Neuronal stem cell (in vitro differentiated cells): ENCODE results near the gene PHGDH.

Experiments used
- DNase-seq: peaks from one replicate; pipeline ENCODE4 v3.0.0-alpha.2; 2013; ENCODE audit warnings: low spot score
- H2AFZ ChIP-seq: one replicate; pipeline ENCODE4 v1.6.1; 2013; ENCODE audit warnings: mild to moderate bottlenecking, low read length, inconsistent platforms
- H2AK5ac ChIP-seq: 2 replicates; pipeline ENCODE4 v1.6.1; 2013; ENCODE audit warnings: low read depth, mild to moderate bottlenecking, inconsistent platforms, low read length, moderate library complexity, mixed read lengths
- H2BK120ac ChIP-seq: 2 replicates; pipeline ENCODE4 v1.6.1; 2013; ENCODE audit warnings: low read depth, mild to moderate bottlenecking, inconsistent platforms, low read length, moderate library complexity, mixed read lengths
- H2BK12ac ChIP-seq: one replicate; pipeline ENCODE4 v1.6.1; 2013; ENCODE audit warnings: low read length, inconsistent platforms
- H2BK15ac ChIP-seq: 2 replicates; pipeline ENCODE4 v1.6.1; 2013; ENCODE audit warnings: mild to moderate bottlenecking, low read length, inconsistent platforms, mixed read lengths
- H2BK5ac ChIP-seq: one replicate; pipeline ENCODE4 v1.6.1; 2013; ENCODE audit warnings: inconsistent platforms, mild to moderate bottlenecking, low read length, moderate library complexity
- H3K14ac ChIP-seq: one replicate; pipeline ENCODE4 v1.6.1; 2013; ENCODE audit warnings: low read length, inconsistent platforms
- H3K18ac ChIP-seq: 2 replicates; pipeline ENCODE4 v1.6.1; 2013; ENCODE audit warnings: low read length, inconsistent platforms
- H3K23ac ChIP-seq: 2 replicates; pipeline ENCODE4 v1.6.1; 2013; ENCODE audit warnings: low read depth, mild to moderate bottlenecking, mixed read lengths, low read length, inconsistent platforms; ENCODE audit not compliant: poor library complexity
- H3K27ac ChIP-seq: replicated peaks from 3 replicates; pipeline ENCODE4 v1.5.1; 2013; ENCODE audit warnings: low read length, inconsistent platforms
- H3K27me3 ChIP-seq, 3 experiments: 2 replicates each; pipeline ENCODE4 v1.6.1; 2013; ENCODE audit warnings: low read length in 3 of 3, mild to moderate bottlenecking in 2 of 3, inconsistent platforms in 1 of 3, low read depth in 1 of 3, mixed read lengths in 1 of 3, moderate library complexity in 1 of 3; ENCODE audit not compliant: control insufficient read depth in 3 of 3, insufficient read depth in 3 of 3
- H3K36me3 ChIP-seq, 2 donors: replicated peaks in 1 of 2; 2 replicates each; pipeline ENCODE4 v1.6.1; 2013; ENCODE audit warnings: low read length in 2 of 2; ENCODE audit not compliant: control insufficient read depth in 2 of 2, insufficient read depth in 2 of 2
- H3K4ac ChIP-seq: 2 replicates; pipeline ENCODE4 v1.6.1; 2013; ENCODE audit warnings: inconsistent platforms, mild to moderate bottlenecking, low read length, moderate library complexity
- H3K4me1 ChIP-seq, 2 donors: 1 replicate in 1 of 2; 2 replicates in 1 of 2; pipeline ENCODE4 v1.6.1; 2013; ENCODE audit warnings: low read length in 2 of 2, low read depth in 1 of 2; ENCODE audit not compliant: control insufficient read depth in 2 of 2, insufficient read depth in 1 of 2
- H3K4me2 ChIP-seq: one replicate; pipeline ENCODE4 v1.6.1; 2013; ENCODE audit warnings: mild to moderate bottlenecking, low read length, inconsistent platforms; ENCODE audit not compliant: insufficient read depth, poor library complexity, severe bottlenecking
- H3K4me3 ChIP-seq, 2 donors: 2 replicates each; pipeline ENCODE4 v1.5.1; 2013; ENCODE audit warnings: low read length in 2 of 2, mild to moderate bottlenecking in 2 of 2, inconsistent platforms in 1 of 2, moderate library complexity in 1 of 2
- H3K79me1 ChIP-seq: one replicate; pipeline ENCODE4 v1.6.1; 2013; ENCODE audit warnings: low read depth, mild to moderate bottlenecking, inconsistent platforms, low read length, moderate library complexity
- H3K9ac ChIP-seq: one replicate; pipeline ENCODE4 v1.6.1; 2013; ENCODE audit warnings: mild to moderate bottlenecking, low read depth, low read length, inconsistent platforms; ENCODE audit not compliant: poor library complexity
- H3K9me3 ChIP-seq, 2 donors: replicated peaks in 1 of 2; 2 replicates each; pipeline versions ENCODE3 to v1.6.1; 2013; ENCODE audit warnings: low read length in 2 of 2, mild to moderate bottlenecking in 2 of 2, inconsistent platforms in 1 of 2, low read depth in 1 of 2, mixed read lengths in 1 of 2, moderate library complexity in 1 of 2; ENCODE audit not compliant: control insufficient read depth in 2 of 2, insufficient read depth in 1 of 2
- H4K8ac ChIP-seq: one replicate; pipeline ENCODE4 v1.6.1; 2013; ENCODE audit warnings: low read depth, mild to moderate bottlenecking, inconsistent platforms, low read length, moderate library complexity
- H4K91ac ChIP-seq: one replicate; pipeline ENCODE4 v1.6.1; 2013; ENCODE audit warnings: low read length, low read depth, mild to moderate bottlenecking, inconsistent platforms; ENCODE audit not compliant: poor library complexity
- WGBS, 2 donors: extraction: QIAGEN DNeasy Blood & Tissue Kit; methylation state at CpG; one replicate each; pipeline ENCODE4 v1.1.7; 2013; ENCODE audit warnings: missing lambda C conversion rate in 2 of 2, mixed read lengths in 1 of 2; ENCODE audit not compliant: insufficient read length in 2 of 2, insufficient replicate concordance in 1 of 2; ENCODE audit errors: extremely low coverage in 2 of 2; 5-methylcytosine and 5-hydroxymethylcytosine counted together

PHGDH gene

DNA sequence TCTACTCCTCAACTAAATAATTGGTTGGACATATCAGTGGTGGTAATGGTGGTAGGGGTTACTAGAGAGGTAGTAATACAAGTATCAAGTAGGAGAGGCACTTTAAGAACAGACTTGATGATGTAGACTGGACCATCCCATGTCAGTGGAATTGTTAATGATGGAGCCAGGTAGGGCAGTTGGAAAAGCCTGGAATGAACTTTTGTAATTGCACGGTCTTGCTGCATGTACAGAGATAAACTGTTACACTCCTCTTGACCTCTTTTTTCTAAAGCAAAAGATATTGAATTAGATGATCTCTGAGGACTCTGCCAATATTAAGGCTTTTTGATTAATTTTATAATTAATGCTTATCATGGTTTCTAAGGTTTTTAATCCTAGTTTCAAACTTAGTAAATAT lies 51.2 kb downstream of the PHGDH start:
- Histone ChIP-seq H3K27me3 (peaks cover 0 to 13% (median 0%) of the 10 kb centered on the region in 3 experiments), H4K91ac (no peak overlapping the region), H3K9ac (no peak overlapping the region), H3K18ac (no peak overlapping the region), H2BK15ac (no peak overlapping the region), H2BK5ac (no peak overlapping the region), H3K79me1 (no peaks in the 10 kb centered on the region), H2AK5ac (no peak overlapping the region), H2BK12ac (no peak overlapping the region), H3K27ac (no peak overlapping the region), H3K4ac (no peak overlapping the region), H3K36me3 (no peaks in the 10 kb centered on the region), H3K14ac (no peak overlapping the region), H3K9me3 (peaks cover 0 to 3% of the 10 kb centered on the region in 2 donors), H3K4me3 (no peak overlapping the region), H3K4me1 (peaks cover 0 to under 1% of the 10 kb centered on the region in 2 donors), H3K23ac (no peak overlapping the region), H4K8ac (no peak overlapping the region), H2AFZ (no peak overlapping the region), H2BK120ac (no peak overlapping the region), H3K4me2 (no peak overlapping the region)
- DNase-seq, result no peak
- no CpG with 5 or more reads among the region's 1 CpG for WGBS, 2 donors

DNA sequence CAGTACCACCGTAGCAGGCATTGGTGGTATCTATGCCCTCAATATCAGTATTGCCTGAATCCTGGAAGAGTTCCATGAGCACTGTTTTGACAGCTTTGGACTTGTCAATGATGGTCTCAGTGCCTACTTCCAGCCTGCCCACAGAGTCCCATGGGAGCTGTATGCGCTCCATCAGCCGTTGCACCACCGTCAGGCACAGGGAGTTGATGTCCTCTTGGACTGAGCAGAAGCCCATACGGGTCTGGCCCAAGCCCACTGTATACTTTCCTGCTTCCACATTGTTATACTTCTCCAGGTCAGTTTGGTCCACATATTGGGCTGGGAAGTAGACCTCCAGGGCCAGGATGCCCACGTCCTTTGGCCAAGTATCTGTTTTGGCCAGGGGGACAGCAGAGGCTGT lies 52.5 kb downstream of the PHGDH start:
- no peak overlapping the region for H4K8ac ChIP-seq
- H3K4ac ChIP-seq, result no peak overlapping the region
- H2BK5ac ChIP-seq, result no peak overlapping the region
- no peak overlapping the region for H2AK5ac ChIP-seq
- H3K23ac ChIP-seq, result no peak overlapping the region
- no CpG with 5 or more reads among the region's 6 CpGs for WGBS, 2 donors
- H3K9me3 ChIP-seq, result peaks cover 0 to 3% of the 10 kb centered on the region in 2 donors
- H3K27me3 ChIP-seq, result peaks cover 0 to 25% (median 0%) of the 10 kb centered on the region in 3 experiments
- no peak overlapping the region for H2AFZ ChIP-seq
- no peaks in the 10 kb centered on the region for H3K79me1 ChIP-seq
- no peaks in the 10 kb centered on the region for H3K36me3 ChIP-seq
- H3K27ac ChIP-seq, result no peak overlapping the region
- H3K14ac ChIP-seq, result no peak overlapping the region
- H2BK120ac ChIP-seq, result no peak overlapping the region
- no peak overlapping the region for H3K9ac ChIP-seq
- H3K4me3 ChIP-seq, result no peak overlapping the region
- no peak overlapping the region for H2BK12ac ChIP-seq
- H2BK15ac ChIP-seq, result no peak overlapping the region
- H3K4me1 ChIP-seq, result peaks cover 0 to 9% of the 10 kb centered on the region in 2 donors
- no peak overlapping the region for H4K91ac ChIP-seq
- DNase-seq, result no peak
- no peak overlapping the region for H3K4me2 ChIP-seq
- no peak overlapping the region for H3K18ac ChIP-seq

DNA sequence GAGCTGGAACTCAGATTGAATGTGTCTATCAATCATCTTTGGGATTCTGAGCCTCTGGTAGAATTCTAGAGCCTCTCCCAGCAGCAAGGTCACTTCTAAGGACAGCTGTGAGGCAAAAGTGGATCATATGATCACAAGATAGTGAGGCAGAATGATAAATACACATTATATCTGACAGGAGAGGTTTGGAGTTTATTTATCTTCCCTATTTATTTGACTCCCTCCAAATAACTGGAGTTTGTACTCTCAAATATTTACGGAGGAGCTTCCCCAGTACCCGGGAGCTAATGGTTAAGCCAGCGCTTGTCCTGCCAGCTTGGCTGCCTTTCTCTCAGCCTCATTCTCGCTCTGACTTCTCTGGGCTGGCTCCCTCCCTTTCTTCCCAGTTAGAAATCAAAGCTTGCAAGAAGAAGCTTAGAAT lies 54.6 kb downstream of the PHGDH start:
- H3K23ac ChIP-seq, result no peak overlapping the region
- no peaks in the 10 kb centered on the region for H3K79me1 ChIP-seq
- no peak overlapping the region for H2BK12ac ChIP-seq
- peaks cover 0 to 46% (median 0%) of the 10 kb centered on the region in 3 experiments for H3K27me3 ChIP-seq
- WGBS, 2 donors, result no CpG with 5 or more reads among the region's 4 CpGs
- no peak overlapping the region for H3K18ac ChIP-seq
- no peak overlapping the region for H3K9ac ChIP-seq
- peaks cover 0 to 14% of the 10 kb centered on the region in 2 donors for H3K4me1 ChIP-seq
- H2AFZ ChIP-seq, result no peak overlapping the region
- no peak overlapping the region for H2BK120ac ChIP-seq
- H3K4me3 ChIP-seq, result no peak overlapping the region
- H2BK5ac ChIP-seq, result no peak overlapping the region
- no peak overlapping the region for H3K14ac ChIP-seq
- H4K91ac ChIP-seq, result no peak overlapping the region
- H3K27ac ChIP-seq, result no peak overlapping the region
- H3K9me3 ChIP-seq, result peaks cover 0 to 3% of the 10 kb centered on the region in 2 donors
- no peaks in the 10 kb centered on the region for H3K36me3 ChIP-seq
- H2BK15ac ChIP-seq, result no peak overlapping the region
- DNase-seq, result no peak
- no peak overlapping the region for H4K8ac ChIP-seq
- no peak overlapping the region for H3K4ac ChIP-seq
- no peak overlapping the region for H2AK5ac ChIP-seq
- H3K4me2 ChIP-seq, result no peak overlapping the region

DNA sequence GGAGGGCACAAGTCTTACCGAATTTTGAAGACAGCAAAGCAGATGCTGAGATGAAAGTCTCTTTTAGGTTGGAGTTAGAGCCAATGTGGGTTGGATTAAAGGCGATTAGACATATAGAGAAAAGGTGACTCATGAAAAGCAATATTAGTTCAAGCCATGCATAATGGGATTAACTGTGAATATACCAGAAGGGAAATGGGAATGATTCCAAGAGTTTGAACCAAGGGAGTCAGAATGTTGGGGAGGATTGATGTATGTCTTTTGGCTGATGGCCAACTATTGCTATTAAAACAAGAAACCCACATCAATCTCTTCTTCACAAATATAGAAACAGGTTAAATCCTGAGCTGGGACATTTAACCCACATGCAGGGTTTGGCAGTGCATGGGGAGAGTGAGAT lies 55.8 kb downstream of the PHGDH start:
- H3K18ac ChIP-seq, result no peak overlapping the region
- H3K4ac ChIP-seq, result no peak overlapping the region
- peaks cover 0 to 3% of the 10 kb centered on the region in 2 donors for H3K9me3 ChIP-seq
- no peak overlapping the region for H2BK15ac ChIP-seq
- no peak overlapping the region for H3K14ac ChIP-seq
- WGBS, 2 donors, result no CpG with 5 or more reads among the region's 2 CpGs
- H2BK120ac ChIP-seq, result no peak overlapping the region
- H3K36me3 ChIP-seq, result no peaks in the 10 kb centered on the region
- H3K4me3 ChIP-seq, result no peak overlapping the region
- no peak overlapping the region for H3K27ac ChIP-seq
- no peak overlapping the region for H2AFZ ChIP-seq
- H2AK5ac ChIP-seq, result no peak overlapping the region
- no peak overlapping the region for H3K4me2 ChIP-seq
- peaks cover 0 to 47% (median 0%) of the 10 kb centered on the region in 3 experiments for H3K27me3 ChIP-seq
- H2BK12ac ChIP-seq, result no peak overlapping the region
- no peaks in the 10 kb centered on the region for H3K79me1 ChIP-seq
- no peak overlapping the region for H2BK5ac ChIP-seq
- no peak overlapping the region for H4K8ac ChIP-seq
- H3K9ac ChIP-seq, result no peak overlapping the region
- no peak overlapping the region for H4K91ac ChIP-seq
- H3K23ac ChIP-seq, result no peak overlapping the region
- no peak for DNase-seq
- peaks cover 0 to 15% of the 10 kb centered on the region in 2 donors for H3K4me1 ChIP-seq
